ENCODE measurements around the gene SPRY4.

- no peak for TF ChIP-seq ZNF780A (CRISPR knock-in tag; IDR thresholded peaks at IDR 0.05)
- TF ChIP-seq ZNF781 (CRISPR knock-in tag; IDR thresholded peaks at IDR 0.05; ENCODE audit: borderline replicate concordance, not compliant biosample characterization) = no peak
- TF ChIP-seq GMEB1 (CRISPR knock-in tag; IDR thresholded peaks at IDR 0.05; ENCODE audit: borderline replicate concordance) = no peak
- TF ChIP-seq ZNF136 (CRISPR knock-in tag; IDR thresholded peaks at IDR 0.05; ENCODE audit: low read depth) = no peak
- TF ChIP-seq POLR2AphosphoS5 (IDR thresholded peaks at IDR 0.05; ENCODE audit: low read depth, low read length) = no peak
- no peak for TF ChIP-seq ZNF274 (CRISPR knock-in tag; IDR thresholded peaks at IDR 0.05)
- no peak for TF ChIP-seq SCMH1 (CRISPR knock-in tag; IDR thresholded peaks at IDR 0.05; ENCODE audit: borderline replicate concordance)
- TF ChIP-seq SSRP1 (CRISPR knock-in tag; IDR thresholded peaks at IDR 0.05) = no peak
- no peak for TF ChIP-seq CTCF (CRISPR knock-in tag; IDR thresholded peaks at IDR 0.05)
- no peak for TF ChIP-seq REST (IDR thresholded peaks at IDR 0.05; ENCODE audit: borderline replicate concordance in 1 of 2, low read depth in 1 of 2, low read length in 2 of 2)
- TF ChIP-seq PRPF4 (IDR thresholded peaks at IDR 0.05; ENCODE audit: low read depth, low read length, poor library complexity, severe bottlenecking) = no peak
- no peak for TF ChIP-seq DNMT3B (CRISPR knock-in tag; conservative IDR thresholded peaks at IDR 0.05)
Observed at GRCh38 chr5:142330026-142330425, 5.2 kb upstream of the SPRY4 start.

Data from HepG2 (cell line).